SK-N-SH treated with all-trans-retinoic acid at 6 μM for 48 hours (cell line): ENCODE results near the gene AUTS2.

Source experiments
- ATAC-seq: fragments of 200-7000 bp; cut with Tn5 transposase; 3 replicates; pipeline ENCODE4 v1.9.1; 2020; ENCODE audit warnings: mild to moderate bottlenecking, moderate library complexity
- ARNTL ChIP-seq: fragments of 450-650 bp; formaldehyde crosslinking; IDR thresholded peaks from 2 replicates; pipeline ENCODE4 v1.5.0; 2020; ENCODE audit warnings: low read depth, mild to moderate bottlenecking, moderate library complexity, borderline replicate concordance
- CREB5 ChIP-seq: fragments of 250-450 bp; sonication (Bioruptor Pico); IDR thresholded peaks from 2 replicates; pipeline ENCODE4 v1.5.1; 2020; ENCODE audit warnings: low read depth, mild to moderate bottlenecking, moderate library complexity
- CSDC2 ChIP-seq: fragments of 250-450 bp; sonication (Bioruptor Pico); IDR thresholded peaks from 2 replicates; pipeline ENCODE4 v1.5.0; 2020; ENCODE audit warnings: mild to moderate bottlenecking, moderate library complexity
- CSRNP3 ChIP-seq: fragments of 250-450 bp; sonication (Bioruptor Pico); IDR thresholded peaks from 2 replicates; pipeline ENCODE4 v1.5.1; 2021; ENCODE audit warnings: mild to moderate bottlenecking, moderate library complexity
- ESRRG ChIP-seq: fragments of 250-450 bp; sonication (Bioruptor Pico); IDR thresholded peaks from 2 replicates; pipeline ENCODE4 v1.6.1; 2021; ENCODE audit warnings: mild to moderate bottlenecking
- GLIS3 ChIP-seq: fragments of 250-450 bp; sonication (Bioruptor Pico); IDR thresholded peaks from 2 replicates; pipeline ENCODE4 v1.5.0; 2020; ENCODE audit warnings: mild to moderate bottlenecking, moderate library complexity
- ISL1 ChIP-seq: fragments of 250-450 bp; sonication (Bioruptor Pico); IDR thresholded peaks from 2 replicates; pipeline ENCODE4 v2.1.2; 2022; ENCODE audit warnings: mild to moderate bottlenecking, moderate library complexity
- OSR1 ChIP-seq: fragments of 250-450 bp; sonication (Bioruptor Pico); IDR thresholded peaks from 2 replicates; pipeline ENCODE4 v1.8.0; 2022; ENCODE audit warnings: moderate library complexity, mild to moderate bottlenecking, inconsistent platforms
- PATZ1 ChIP-seq: fragments of 250-450 bp; sonication (Bioruptor Pico); IDR thresholded peaks from 2 replicates; pipeline ENCODE4 v1.8.0; 2020; ENCODE audit warnings: mild to moderate bottlenecking, moderate library complexity, borderline replicate concordance
- POU6F1 ChIP-seq: fragments of 250-450 bp; sonication (Bioruptor Pico); IDR thresholded peaks from 2 replicates; pipeline ENCODE4 v1.8.0; 2021; ENCODE audit warnings: low read depth, mild to moderate bottlenecking, moderate library complexity, borderline replicate concordance
- PPARA ChIP-seq: fragments of 250-450 bp; sonication (Bioruptor Pico); IDR thresholded peaks from 2 replicates; pipeline ENCODE4 v1.5.0; 2020; ENCODE audit warnings: mild to moderate bottlenecking, borderline replicate concordance
- RARB ChIP-seq: fragments of 250-450 bp; sonication (Bioruptor Pico); IDR thresholded peaks from 2 replicates; pipeline ENCODE4 v1.8.0; 2021; ENCODE audit warnings: mild to moderate bottlenecking, moderate library complexity
- TOX ChIP-seq: fragments of 250-450 bp; sonication (Bioruptor Pico); IDR thresholded peaks from 2 replicates; pipeline ENCODE4 v1.8.0; 2021; ENCODE audit warnings: mild to moderate bottlenecking, moderate library complexity, borderline replicate concordance
- TSHZ2 ChIP-seq: fragments of 250-450 bp; sonication (Bioruptor Pico); IDR thresholded peaks from 2 replicates; pipeline ENCODE4 v1.5.0; 2020; ENCODE audit warnings: mild to moderate bottlenecking, moderate library complexity
- ZC3H10 ChIP-seq: fragments of 250-450 bp; sonication (Bioruptor Pico); IDR thresholded peaks from 2 replicates; pipeline ENCODE4 v1.5.1; 2021; ENCODE audit warnings: mild to moderate bottlenecking, moderate library complexity
- ZFP30 ChIP-seq: fragments of 450-650 bp; formaldehyde crosslinking; IDR thresholded peaks from 2 replicates; pipeline ENCODE4 v1.5.0; 2022; ENCODE audit warnings: mild to moderate bottlenecking, moderate library complexity
- ZNF565 ChIP-seq: fragments of 450-650 bp; formaldehyde crosslinking; conservative IDR thresholded peaks from 2 replicates; pipeline ENCODE4 v1.5.0; 2020; ENCODE audit warnings: low read depth, mild to moderate bottlenecking, moderate library complexity
- ZNF70 ChIP-seq: fragments of 450-650 bp; formaldehyde crosslinking; IDR thresholded peaks from 2 replicates; pipeline ENCODE4 v1.5.0; 2020; ENCODE audit warnings: mild to moderate bottlenecking, moderate library complexity

AUTS2 gene

GRCh38 chr7:70460071-70460470, 861.8 kb downstream of the AUTS2 start (continued):
- no peak for TF ChIP-seq CREB5 (CRISPR knock-in tag)
- no peak for TF ChIP-seq ZNF70

GRCh38 chr7:70460562-70460961, 862.3 kb downstream of the AUTS2 start:
- TF ChIP-seq ARNTL (CRISPR knock-in tag) (no peak), ZC3H10 (CRISPR knock-in tag) (no peak)
- no peak for ATAC-seq

- no peak for TF ChIP-seq OSR1 (CRISPR knock-in tag)
- ATAC-seq, result no peak
These were observed 865.2 kb downstream of the AUTS2 start for GRCh38 chr7:70463352-70463938.

- no peak for TF ChIP-seq ESRRG
- TF ChIP-seq ZNF565, result no peak
- no peak for TF ChIP-seq ZFP30
- TF ChIP-seq ARNTL (CRISPR knock-in tag), result no peak
- TF ChIP-seq ZC3H10 (CRISPR knock-in tag), result no peak
- TF ChIP-seq POU6F1 (CRISPR knock-in tag), result no peak
- no peak for TF ChIP-seq TOX (CRISPR knock-in tag)
- no peak for TF ChIP-seq CSDC2 (CRISPR knock-in tag)
- no peak for TF ChIP-seq PPARA
- TF ChIP-seq ZNF70, result no peak
- TF ChIP-seq GLIS3 (CRISPR knock-in tag), result no peak
- TF ChIP-seq ISL1 (CRISPR knock-in tag), result no peak
- TF ChIP-seq OSR1 (CRISPR knock-in tag), result no peak
- TF ChIP-seq RARB (CRISPR knock-in tag), result no peak
- no peak for TF ChIP-seq CREB5 (CRISPR knock-in tag)
- no peak for TF ChIP-seq CSRNP3 (CRISPR knock-in tag)
- no peak for TF ChIP-seq TSHZ2 (CRISPR knock-in tag)
- no peak for TF ChIP-seq PATZ1 (CRISPR knock-in tag)
- ATAC-seq, result no peak
These were observed 868.6 kb downstream of the AUTS2 start for GRCh38 chr7:70466725-70467364.
